Upper lobe of left lung (tissue), 4 donors: ENCODE data around the gene KIF26B.

Source experiments
- CTCF ChIP-seq, 6 experiments: fragments of 450-650 bp in 4 of 6; fragments of 200-600 bp in 2 of 6; sonication (generic) in 2 of 6; IDR thresholded peaks; one replicate each; pipeline ENCODE4 v1.5.1; 2016 to 2019; ENCODE audit warnings: antibody characterized with exemption in 6 of 6
- POLR2AphosphoS5 ChIP-seq, 2 donors: sonication (generic); formaldehyde crosslinking; IDR thresholded peaks; one replicate each; pipeline ENCODE4 v1.5.1; 2017; ENCODE audit warnings: antibody characterized with exemption in 2 of 2

- TF ChIP-seq CTCF (IDR thresholded peaks at IDR 0.05) = no peak
- TF ChIP-seq POLR2AphosphoS5 (IDR thresholded peaks at IDR 0.05) = no peak
Measured at GRCh38 chr1:245419989-245420388, 265.2 kb downstream of the KIF26B start.
